ENCODE results near the gene NR1D2.
A peak's percentile ranks its signal among the peaks of the same experiment; 100 is the strongest.
"Not testable (repeated sequence)": the region's sequence is repeated elsewhere in the genome, so short reads cannot be mapped to it uniquely, and the experiment has no call there.

NR1D2 gene

DNA sequence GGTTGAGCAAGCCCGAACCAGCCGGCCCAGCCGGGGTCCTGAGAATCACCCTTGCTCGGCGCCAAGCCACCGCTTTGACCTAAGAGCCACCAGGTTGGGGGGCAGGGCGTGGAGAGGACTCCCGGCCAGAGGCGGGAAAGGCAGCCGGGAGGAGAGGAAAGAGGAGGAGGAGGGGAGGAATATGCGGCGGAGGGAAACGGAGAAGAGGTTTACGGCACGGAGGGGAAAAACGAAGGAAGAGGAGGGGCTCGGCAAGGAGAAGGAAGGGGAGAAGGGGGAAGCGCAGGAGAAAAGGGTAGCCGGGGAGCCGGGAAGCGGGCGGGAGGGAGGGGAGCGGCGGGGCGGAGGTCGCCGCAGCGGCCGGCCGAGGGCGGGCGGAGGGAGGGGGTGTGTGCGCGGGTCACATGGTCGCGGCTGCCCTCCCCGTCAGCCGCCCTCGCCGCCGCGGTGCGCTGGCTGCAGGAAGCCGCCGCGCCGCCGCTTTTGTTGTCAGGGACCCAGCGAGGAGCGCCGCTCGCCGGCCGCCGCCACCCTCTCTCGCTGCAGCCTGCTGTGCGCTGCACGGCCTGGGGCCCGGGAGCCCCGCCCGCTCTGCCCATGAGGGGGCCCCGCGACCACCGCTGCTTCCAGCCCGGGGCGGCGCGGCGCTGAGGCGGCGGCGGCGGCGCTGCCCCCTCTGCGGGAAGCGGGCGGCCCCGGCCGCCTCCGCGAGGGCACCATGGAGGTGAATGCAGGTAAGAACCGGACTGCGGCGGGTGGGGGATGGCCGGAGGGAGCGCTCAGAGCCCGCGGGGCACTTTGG is at the start of gene NR1D2:
Gene NR1D2, plus strand, starts transcription at position 426 of the 802 bp plus-strand sequence. Its CDS starts 293 bp downstream, at position 719.
- DNase-seq, result no peak

- DNase-seq, result no peak
Observed at GRCh38 chr3:23900744-23901143, 44.3 kb upstream of the NR1D2 start.

GRCh38 chr3:23904545-23904944 is 40.5 kb upstream of the NR1D2 start:
- DNase-seq, result no peak

DNA sequence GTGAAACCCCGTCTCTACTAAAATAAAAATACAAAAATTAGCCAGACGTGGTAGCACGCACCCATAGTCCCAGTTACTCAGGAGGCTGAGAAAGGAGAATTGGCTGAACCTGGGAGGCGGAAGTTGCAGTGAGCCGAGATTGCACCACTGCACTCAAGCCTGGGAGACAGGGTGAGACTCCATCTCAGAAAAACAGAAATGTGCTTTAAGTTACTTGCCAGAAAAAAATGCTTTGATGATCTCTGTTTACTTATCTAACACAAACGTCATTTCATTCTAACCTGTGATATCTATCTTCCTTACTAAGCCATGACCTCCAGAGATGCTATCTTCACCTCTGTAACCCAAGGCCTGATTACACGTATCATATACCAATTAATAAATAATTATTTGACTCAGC is 35.7 kb upstream of the NR1D2 start:
- DNase-seq, result no peak

DNA sequence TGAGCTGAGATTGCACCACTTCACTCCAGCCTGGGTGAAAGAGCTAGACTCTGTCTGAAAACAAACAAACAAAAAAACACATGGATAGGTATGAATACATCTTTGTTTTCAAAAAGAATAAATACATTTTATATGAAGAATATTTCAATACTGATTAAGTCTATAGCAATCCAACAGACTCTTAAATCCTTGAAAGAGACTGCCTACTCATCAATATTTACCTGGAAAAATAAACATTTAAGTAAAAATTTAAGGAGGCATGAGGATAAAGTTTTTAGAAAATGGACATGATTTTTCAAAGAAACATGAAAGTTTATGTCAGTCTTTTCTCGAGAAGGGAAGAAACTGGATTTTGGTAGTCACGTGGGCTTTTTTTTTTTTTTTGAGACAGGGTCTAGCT is 33.7 kb upstream of the NR1D2 start:
- no peak for DNase-seq

DNA sequence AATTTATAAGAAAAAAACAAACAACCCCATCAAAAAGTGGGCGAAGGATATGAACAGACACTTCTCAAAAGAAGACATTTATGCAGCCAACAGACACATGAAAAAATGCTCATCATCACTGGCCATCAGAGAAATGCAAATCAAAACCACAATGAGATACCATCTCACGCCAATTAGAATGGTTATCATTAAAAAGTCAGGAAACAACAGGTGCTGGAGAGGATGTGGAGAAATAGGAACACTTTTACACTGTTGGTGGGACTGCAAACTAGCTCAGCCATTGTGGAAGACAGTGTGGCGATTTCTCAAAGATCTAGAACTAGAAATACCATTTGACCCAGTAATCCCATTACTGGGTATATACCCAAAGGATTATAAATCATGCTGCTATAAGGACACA is 32.8 kb upstream of the NR1D2 start:
- DNase-seq, result not testable (repeated sequence)

DNA sequence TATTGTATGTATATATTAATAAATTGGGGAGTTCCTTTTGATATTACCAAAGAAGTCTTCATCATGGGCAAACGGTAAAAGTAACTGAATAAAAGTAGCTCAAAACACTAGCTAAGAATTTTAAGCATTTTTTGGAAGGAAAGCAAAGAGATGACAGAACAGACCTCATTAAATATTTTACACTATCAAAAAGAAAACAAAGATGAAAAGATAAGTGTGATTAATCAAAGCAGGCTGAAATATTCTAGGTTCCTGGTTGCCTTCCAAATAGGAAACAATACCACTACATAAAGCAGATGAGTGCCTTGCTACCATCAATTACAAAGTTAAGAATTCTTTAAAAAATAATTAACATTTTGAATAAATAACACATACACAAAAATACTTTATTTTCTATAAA is 31.9 kb upstream of the NR1D2 start:
- no peak for DNase-seq

DNA sequence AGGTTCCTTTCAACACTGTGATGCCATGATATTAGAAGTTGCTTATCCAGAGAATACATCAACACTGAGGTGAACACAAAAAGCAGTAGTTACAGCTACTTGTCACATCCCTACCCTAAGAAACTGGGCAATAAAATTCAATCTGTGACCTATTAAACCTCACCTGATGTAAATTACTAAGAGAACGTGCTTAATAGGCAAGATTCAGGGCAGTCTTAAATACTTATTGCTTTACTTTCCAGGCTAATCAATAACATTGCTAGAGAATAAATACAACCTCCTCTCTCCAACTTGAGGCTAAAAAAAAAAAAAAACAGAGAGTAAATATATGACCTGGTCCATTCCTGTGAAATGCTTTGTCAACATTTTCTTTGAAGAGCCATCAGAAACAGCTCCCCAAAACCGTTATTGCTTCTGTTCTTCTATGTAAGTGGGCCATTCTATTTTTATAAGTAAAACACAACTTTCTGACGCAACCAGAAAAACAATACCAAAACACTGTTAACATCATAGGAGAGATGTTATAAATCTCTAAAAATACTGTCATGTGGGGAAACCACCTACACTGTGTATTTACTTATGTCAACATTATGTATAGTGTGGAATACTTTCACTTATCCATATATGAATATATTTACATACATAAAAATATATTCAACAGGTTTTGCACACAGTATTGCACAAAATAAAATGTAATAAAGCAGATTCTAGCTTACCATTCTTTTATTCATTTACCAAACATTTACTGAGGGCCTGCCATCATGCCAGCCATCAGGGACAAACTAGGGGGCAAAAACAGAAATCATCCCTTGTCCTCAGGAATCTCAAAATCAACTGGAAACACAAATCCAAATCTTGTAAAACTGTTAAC is 31.0 kb upstream of the NR1D2 start:
- no peak for DNase-seq

DNA sequence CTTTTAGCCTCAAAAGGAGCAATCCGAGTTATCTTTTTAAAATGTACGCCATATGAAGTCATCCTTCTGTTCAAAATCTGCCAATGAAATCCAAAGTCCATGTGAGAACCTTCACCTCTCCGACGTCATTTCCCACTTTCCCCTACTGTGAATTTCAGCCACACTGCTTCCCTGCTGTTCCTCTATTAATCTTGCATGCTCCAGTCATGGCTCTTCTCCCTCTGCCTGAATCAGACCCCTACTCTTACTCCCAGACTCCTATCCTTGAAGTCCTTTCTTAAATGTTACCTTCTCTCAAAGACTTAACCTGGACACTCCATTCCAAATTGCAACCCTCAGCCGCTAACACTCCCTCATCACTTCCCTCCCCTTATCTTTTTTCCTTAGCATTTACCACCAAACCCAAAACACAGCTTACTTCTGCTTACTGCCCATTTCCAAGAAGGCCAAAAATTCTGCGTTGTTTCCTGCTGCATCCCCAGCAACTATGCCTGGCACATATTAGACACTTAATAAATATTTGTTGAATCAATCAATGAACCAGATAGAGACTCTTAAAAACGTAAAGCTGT is 29.5 kb upstream of the NR1D2 start:
- DNase-seq, result no peak

GRCh38 chr3:23916152-23916885 is 28.8 kb upstream of the NR1D2 start:
- DNase-seq, result no peak

DNA sequence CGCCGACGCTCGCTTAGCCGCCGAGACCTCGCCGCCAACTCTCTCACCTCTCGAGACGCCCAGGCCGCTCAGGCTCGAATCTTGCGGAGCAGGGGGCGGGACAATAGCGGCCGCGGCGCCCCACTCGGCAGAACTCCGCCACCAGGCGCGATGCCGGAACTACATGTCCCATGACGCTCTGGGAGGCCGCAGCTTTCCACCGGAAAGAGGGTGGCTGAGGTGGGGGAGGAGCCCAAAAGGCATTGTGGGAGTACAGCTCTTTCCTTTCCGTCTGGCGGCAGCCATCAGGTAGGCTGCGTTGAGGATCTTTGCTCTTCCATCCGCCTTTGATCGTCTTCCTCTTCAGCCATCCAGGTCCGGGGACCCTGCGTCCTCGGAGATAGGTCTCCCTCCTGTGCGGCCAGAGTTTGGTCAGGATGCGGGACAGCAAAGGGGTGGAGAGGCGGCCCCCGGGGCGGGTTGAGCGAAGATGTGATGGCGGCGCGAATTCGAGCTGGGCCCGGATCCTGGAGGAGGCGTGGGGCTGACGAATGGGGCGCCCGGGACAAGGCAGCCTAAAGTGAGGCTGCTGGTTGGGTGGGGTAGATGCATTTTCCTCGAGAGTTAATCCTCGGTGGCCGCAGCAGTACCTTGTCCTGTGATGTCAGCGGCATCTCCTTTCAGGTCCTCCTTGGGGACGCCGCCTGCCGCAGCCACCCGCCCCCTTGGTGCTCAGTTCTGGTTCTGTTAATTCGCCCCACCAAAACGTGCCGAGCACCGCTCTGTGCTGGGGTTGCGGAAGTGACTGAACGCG is 28.0 kb upstream of the NR1D2 start, which contains the start of the genes NKIRAS1 and RPL15:
Gene NKIRAS1, minus strand, starts transcription at position 105 of the 793 bp plus-strand sequence. CDS start 6,086 bp downstream, outside the sequence.
Gene RPL15, plus strand, starts transcription at position 247 of the 793 bp plus-strand sequence. CDS start 728 bp downstream, outside the sequence.
- DNase-seq, result peak; percentile 81

GRCh38 chr3:23917679-23918303 is 27.3 kb upstream of the NR1D2 start:
- DNase-seq, result not testable (repeated sequence)

- DNase-seq, result not testable (repeated sequence)
Observed at GRCh38 chr3:23918331-23918730, 26.8 kb upstream of the NR1D2 start.

- DNase-seq, result no peak
Observed at GRCh38 chr3:23919628-23920027, 25.5 kb upstream of the NR1D2 start.

- DNase-seq, result no peak
Observed at GRCh38 chr3:23920151-23920655, 24.9 kb upstream of the NR1D2 start.

- no peak for DNase-seq
Observed at GRCh38 chr3:23921052-23921511, 24.0 kb upstream of the NR1D2 start.

DNA sequence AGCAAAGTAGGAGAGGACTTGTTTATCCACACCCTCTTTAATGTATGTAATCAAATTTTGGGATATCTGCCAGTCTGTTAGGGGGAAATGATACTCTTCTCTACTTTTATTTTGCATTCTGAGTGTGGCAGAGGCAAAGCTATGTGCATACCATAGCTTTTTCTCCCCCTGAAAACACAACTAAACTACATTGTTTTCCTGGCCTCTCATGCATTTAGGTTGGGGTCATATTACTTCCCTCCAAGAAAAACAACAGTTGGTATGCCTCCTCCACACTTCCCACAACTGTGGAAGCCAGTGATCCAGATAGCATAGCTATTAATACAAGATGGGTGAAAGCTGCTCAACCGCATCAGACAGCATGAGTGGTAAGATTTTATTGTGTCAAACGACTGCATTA is 21.3 kb upstream of the NR1D2 start:
- no peak for DNase-seq

DNA sequence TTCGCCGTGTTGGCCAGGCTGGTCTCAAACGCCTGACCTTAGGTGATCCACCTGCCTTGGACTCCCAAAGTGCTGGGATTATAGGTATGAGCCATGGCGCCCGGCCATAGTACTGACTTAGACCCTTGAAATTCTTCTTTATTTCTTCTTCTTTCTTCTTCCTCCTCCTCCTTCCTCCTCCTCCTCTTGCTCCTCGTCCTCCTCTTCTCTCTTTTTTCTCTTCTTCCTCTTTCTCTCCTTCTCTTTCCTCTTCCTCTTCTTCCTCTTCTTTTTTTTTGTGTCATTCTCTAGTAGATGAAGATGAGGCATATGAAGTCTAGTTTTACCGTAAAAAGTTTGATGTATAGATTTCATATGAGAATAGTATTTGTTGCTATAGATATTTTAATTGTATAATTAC is 18.8 kb upstream of the NR1D2 start:
- no peak for DNase-seq

GRCh38 chr3:23926736-23927135 is 18.4 kb upstream of the NR1D2 start:
- DNase-seq, result no peak

- DNase-seq, result no peak
Observed at GRCh38 chr3:23928524-23928923, 16.6 kb upstream of the NR1D2 start.

GRCh38 chr3:23931597-23931996 is 13.5 kb upstream of the NR1D2 start:
- DNase-seq, result no peak

All from NCI-H1694 treated with DMSO at 0.1 percent for 48 hours (cell line).